Heart left ventricle (tissue), 13 donors: ENCODE measurements around the gene VAC14.

Experiments
- POLR2A ChIP-seq, 2 donors: fragments of 450-650 bp; IDR thresholded peaks; one replicate each; pipeline ENCODE4 v1.6.1; 2017; ENCODE audit warnings: antibody characterized with exemption in 2 of 2, mild to moderate bottlenecking in 2 of 2, moderate library complexity in 2 of 2
- TF ChIP-seq, protein P1 (sequence below), 12 donors: fragments of 200-600 bp; sonication (generic) in 4 of 12; IDR thresholded peaks; one replicate each; pipeline versions ENCODE4 v1.5.0 to v1.8.0; 2018 to 2022; ENCODE audit warnings: antibody characterized with exemption in 12 of 12, mild to moderate bottlenecking in 5 of 12
- donor health status: ischemic (EF 13 %, LVEDD 7.1; RV severe dilation, severe dysfunction).
- donor health status: DM: no; HTN: yes; CAD: no.
- donor health status: DM: no; HTN: no; CAD: no.
- donor health status: ischemic (EF 25% LVEDD 6.9; RV normal size, moderate dysfunction).
- donor health status: ischemic (EF 25% LVEDD 5.7; RV mildly dilated, moderate dysfunction).
- donor health status: ischemic (EF 35%, LVEDD 5.7; RV mildly dilated, moderate dysfunction).
- donor health status: nonischemic (EF 11% LVEDD 7.7; RV severe dilation, severe dysfunction).
- donor health status: DM: yes; HTN: yes; CAD: no.
- donor health status: PGD.
- donor health status: ischemic (EF 29% LVEDD 5.4; RV normal size, mild dysfunction).
- donor health status: nonischemic (EF 23%, LVEDD 6.1; RV moderate dilation, normal function).

DNA sequence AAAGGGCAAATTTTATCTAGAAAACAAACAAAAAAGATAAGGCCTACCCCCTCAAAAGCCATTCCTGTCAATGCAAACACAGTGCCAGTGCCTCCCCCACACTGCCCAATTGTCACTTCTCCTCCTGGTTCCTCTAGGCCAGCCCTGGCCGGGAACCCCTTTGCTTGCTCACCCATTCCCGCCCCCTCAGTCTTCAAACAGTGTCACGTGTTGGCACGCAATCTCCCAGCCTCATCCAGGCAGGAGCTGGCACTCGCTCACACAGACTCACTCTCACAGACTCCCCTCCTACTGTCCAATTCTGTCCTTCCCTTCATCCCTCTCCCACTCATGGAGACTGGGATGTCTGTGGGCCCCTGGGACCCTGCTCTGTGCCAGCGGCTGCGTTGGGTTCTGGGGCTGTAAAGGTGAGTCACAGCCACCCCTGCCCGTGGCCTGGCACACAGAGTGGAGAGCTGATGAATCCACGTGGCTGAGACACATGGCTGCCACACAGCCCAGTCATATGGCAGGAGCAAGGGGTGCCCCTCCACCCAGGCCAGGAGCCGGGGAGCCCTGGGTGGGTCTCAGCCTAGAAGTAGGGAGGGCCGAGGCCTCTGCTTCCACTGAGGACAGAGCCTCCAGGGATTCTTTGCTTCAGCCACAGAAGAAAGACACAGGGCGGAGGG is 54.8 kb downstream of the VAC14 start:
- no peak for TF ChIP-seq POLR2A (IDR thresholded peaks at IDR 0.05)
- TF ChIP-seq, protein P1, sequence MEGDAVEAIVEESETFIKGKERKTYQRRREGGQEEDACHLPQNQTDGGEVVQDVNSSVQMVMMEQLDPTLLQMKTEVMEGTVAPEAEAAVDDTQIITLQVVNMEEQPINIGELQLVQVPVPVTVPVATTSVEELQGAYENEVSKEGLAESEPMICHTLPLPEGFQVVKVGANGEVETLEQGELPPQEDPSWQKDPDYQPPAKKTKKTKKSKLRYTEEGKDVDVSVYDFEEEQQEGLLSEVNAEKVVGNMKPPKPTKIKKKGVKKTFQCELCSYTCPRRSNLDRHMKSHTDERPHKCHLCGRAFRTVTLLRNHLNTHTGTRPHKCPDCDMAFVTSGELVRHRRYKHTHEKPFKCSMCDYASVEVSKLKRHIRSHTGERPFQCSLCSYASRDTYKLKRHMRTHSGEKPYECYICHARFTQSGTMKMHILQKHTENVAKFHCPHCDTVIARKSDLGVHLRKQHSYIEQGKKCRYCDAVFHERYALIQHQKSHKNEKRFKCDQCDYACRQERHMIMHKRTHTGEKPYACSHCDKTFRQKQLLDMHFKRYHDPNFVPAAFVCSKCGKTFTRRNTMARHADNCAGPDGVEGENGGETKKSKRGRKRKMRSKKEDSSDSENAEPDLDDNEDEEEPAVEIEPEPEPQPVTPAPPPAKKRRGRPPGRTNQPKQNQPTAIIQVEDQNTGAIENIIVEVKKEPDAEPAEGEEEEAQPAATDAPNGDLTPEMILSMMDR (IDR thresholded peaks at IDR 0.05) = no peak
